A673 (cell line): ENCODE measurements around the gene KRT36. TPM values are rescaled to one million over a fixed set of nuclear protein-coding genes. Genes with fewer than 3 reads are reported as not detected.

ENCODE experiments used
- BruUV-seq: library from RNA; stranded (reverse); fragments of 400-500 nt; replicated peaks from 2 replicates; lab custom pipeline; 2021; lab: Mats Ljungman, UMichigan
- CTCF ChIA-PET: fragments of 300-600 bp; sonication (Branson Sonifier 250); formaldehyde crosslinking; loops from one replicate; lab custom pipeline; 2022; ENCODE audit warnings: antibody characterized with exemption; lab: Charles Lee
- POLR2A ChIA-PET: fragments of 300-600 bp; sonication (Branson Sonifier 250); formaldehyde crosslinking; loops from one replicate; lab custom pipeline; 2022; ENCODE audit warnings: antibody characterized with exemption; ENCODE audit not compliant: low non-redundant PET; lab: Charles Lee
- DNase-seq: peaks from one replicate; pipeline ENCODE4 v3.0.0-alpha.2; 2015; ENCODE audit warnings: low spot score
- H3K27ac ChIP-seq: fragments of 200-600 bp; sonication (generic); 2 replicates; pipeline ENCODE4 v1.5.1; 2016; ENCODE audit warnings: mixed run types, low read depth, mild to moderate bottlenecking, mixed read lengths, antibody characterized with exemption, low read length; ENCODE audit not compliant: poor library complexity, severe bottlenecking
- H3K27me3 ChIP-seq: fragments of 200-600 bp; sonication (generic); replicated peaks from 2 replicates; pipeline ENCODE4 v1.6.1; 2017; ENCODE audit warnings: mixed run types, low read depth, mild to moderate bottlenecking, mixed read lengths, antibody characterized with exemption, low read length; ENCODE audit not compliant: insufficient read depth, poor library complexity
- H3K36me3 ChIP-seq: fragments of 200-600 bp; sonication (generic); 2 replicates; pipeline ENCODE4 v1.6.1; 2016; ENCODE audit warnings: mixed run types, mild to moderate bottlenecking, mixed read lengths, antibody characterized with exemption, low read length; ENCODE audit not compliant: insufficient read depth, poor library complexity, severe bottlenecking
- H3K4me1 ChIP-seq: fragments of 200-600 bp; sonication (generic); 2 replicates; pipeline ENCODE4 v1.6.1; 2017; ENCODE audit warnings: mixed run types, mild to moderate bottlenecking, mixed read lengths, antibody characterized with exemption, low read length; ENCODE audit not compliant: insufficient read depth, poor library complexity, severe bottlenecking
- H3K4me3 ChIP-seq: fragments of 200-600 bp; sonication (generic); 2 replicates; pipeline ENCODE4 v1.5.1; 2016; ENCODE audit warnings: low read depth, mixed run types, mild to moderate bottlenecking, mixed read lengths, low read length; ENCODE audit not compliant: poor library complexity, severe bottlenecking
- H3K9me3 ChIP-seq: fragments of 200-600 bp; sonication (generic); 2 replicates; pipeline ENCODE4 v1.6.1; 2016; ENCODE audit warnings: mixed run types, low read depth, mild to moderate bottlenecking, mixed read lengths, antibody characterized with exemption, low read length; ENCODE audit not compliant: poor library complexity, severe bottlenecking
- CTCF ChIP-seq: fragments of 300-800, 200-600 bp; sonication (generic); conservative IDR thresholded peaks from 2 replicates; pipeline ENCODE4 v1.5.1; 2017; ENCODE audit warnings: low read depth, mild to moderate bottlenecking, antibody characterized with exemption, low read length, moderate library complexity, mixed read lengths
- EZH2 ChIP-seq: fragments of 200-600 bp; sonication (generic); IDR thresholded peaks from 2 replicates; pipeline ENCODE4 v1.6.1; 2017; ENCODE audit warnings: borderline replicate concordance, low read depth, mild to moderate bottlenecking, mixed read lengths, antibody characterized with exemption, low read length; ENCODE audit not compliant: poor library complexity, severe bottlenecking
- intact Hi-C: fragments of 100-400 bp; cut with micrococcal nuclease; formaldehyde crosslinking; loops from one replicate; pipeline ENCODE4 v1.10.0; 2022; ENCODE audit not compliant: unreplicated experiment
- total RNA-seq: library from RNA; stranded (reverse); gene quantifications from 2 replicates; pipeline ENCODE4 v1.2.3, GENCODE V29; 2021

KRT36 gene
- total RNA-seq, 1 experiment from 2014 or later = not detected

GRCh38 chr17:41523787-41524186 is 34.1 kb upstream of the KRT36 start:
- intact Hi-C loops = no loop called here
- DNase-seq = no peak
- no TSS peak for BruUV-seq
- no peaks in the 10 kb centered on the region for H3K9me3 ChIP-seq
- no peak overlapping the region for H3K27ac ChIP-seq
- CTCF ChIA-PET = no interaction called here
- no peak for TF ChIP-seq EZH2
- no peak for TF ChIP-seq CTCF
- H3K27me3 ChIP-seq = no peaks in the 10 kb centered on the region
- H3K4me3 ChIP-seq = no peak overlapping the region
- H3K36me3 ChIP-seq = no peaks in the 10 kb centered on the region
- H3K4me1 ChIP-seq = no peaks in the 10 kb centered on the region
- POLR2A ChIA-PET = no interaction called here

- intact Hi-C loops = no loop called here
These were observed 33.5 kb upstream of the KRT36 start for GRCh38 chr17:41523225-41523593.

GRCh38 chr17:41522301-41523224 is 32.9 kb upstream of the KRT36 start:
- Histone ChIP-seq H3K27ac (no peak overlapping the region), H3K27me3 (no peaks in the 10 kb centered on the region), H3K4me3 (no peak overlapping the region), H3K4me1 (no peaks in the 10 kb centered on the region), H3K36me3 (no peaks in the 10 kb centered on the region), H3K9me3 (no peaks in the 10 kb centered on the region)
- no peak for DNase-seq
- ChIA-PET POLR2A (no interaction called here), CTCF (no interaction called here)
- intact Hi-C loops = no loop called here
- no peak for TF ChIP-seq EZH2
- no peak for TF ChIP-seq CTCF
- no TSS peak for BruUV-seq

More at GRCh38 chr17:41523225-41523593, 33.5 kb upstream of the KRT36 start:
- no peaks in the 10 kb centered on the region for H3K36me3 ChIP-seq
- no peak for DNase-seq
- BruUV-seq = no TSS peak
- CTCF ChIA-PET = no interaction called here
- TF ChIP-seq CTCF (no peak), EZH2 (no peak)
- no peaks in the 10 kb centered on the region for H3K27me3 ChIP-seq
- POLR2A ChIA-PET = no interaction called here
- no peaks in the 10 kb centered on the region for H3K4me1 ChIP-seq
- no peak overlapping the region for H3K4me3 ChIP-seq
- H3K9me3 ChIP-seq = no peaks in the 10 kb centered on the region
- H3K27ac ChIP-seq = no peak overlapping the region
